ENCODE measurements around the gene COL28A1. TPM values are rescaled to one million over a fixed set of nuclear protein-coding genes. Genes with fewer than 3 reads are reported as not detected.

Gene COL28A1
- not detected for polyA plus RNA-seq (2013, experiment 1 of 2)
- 0.40 TPM for polyA plus RNA-seq (2013, experiment 2 of 2)

- 56 to 67% methylated on average over 1 of the region's 1 CpG for WGBS, 2 experiments (ENCODE audit: insufficient coverage in 2 of 2)
- Histone ChIP-seq H3K4me3 (ENCODE audit: extremely low read depth, insufficient read depth, low read length, poor library complexity, severe bottlenecking) (no peak within 1 kb of the TSS), H3K9me3 (ENCODE audit: control insufficient read depth, low read length) (no peaks in the 10 kb centered on the region), H3K36me3 (ENCODE audit: control insufficient read depth, insufficient read depth, low read length) (no peaks in the 10 kb centered on the region), H3K4me1 (ENCODE audit: control insufficient read depth, insufficient read depth, low read length, poor library complexity, severe bottlenecking) (no peaks in the 10 kb centered on the region), H3K27ac (ENCODE audit: low read depth, low read length, severe bottlenecking) (no peak within 1 kb of the TSS)
Observed at GRCh38 chr7:7535691-7536090, at the start of gene COL28A1. Gene COL28A1 (minus strand): TSS chr7:7535873. CDS start chr7:7532875, 2,998 bp downstream.

DNA sequence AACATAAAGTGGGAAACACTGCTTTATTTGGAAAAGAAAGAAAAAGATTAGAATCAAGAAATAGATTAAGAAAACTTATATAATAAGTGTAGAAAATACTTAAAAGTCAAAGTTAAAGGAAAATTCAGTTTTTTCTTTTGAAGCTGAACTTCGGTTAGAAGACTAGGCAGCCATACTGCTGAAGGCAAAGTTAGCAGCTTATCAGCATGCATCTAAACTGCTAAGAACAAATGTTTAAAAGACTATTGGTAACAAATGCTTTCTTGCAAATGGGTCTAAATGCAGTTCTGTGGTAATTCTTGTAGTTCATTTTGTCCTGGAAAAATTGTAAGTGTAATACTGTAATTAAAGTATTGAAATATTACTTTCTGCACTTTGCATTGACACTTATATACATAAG is 49.0 kb upstream of the COL28A1 start:
- H3K4me3 ChIP-seq (ENCODE audit: extremely low read depth, insufficient read depth, low read length, poor library complexity, severe bottlenecking) = no peak overlapping the region
- peaks cover 4% of the 10 kb centered on the region for H3K36me3 ChIP-seq (ENCODE audit: control insufficient read depth, insufficient read depth, low read length)
- no peak overlapping the region for H3K27ac ChIP-seq (ENCODE audit: low read depth, low read length, severe bottlenecking)
- 100% methylated on average over 1 of the region's 1 CpG; no CpG with 5 or more reads in 1 of the 2 experiments for WGBS, 2 experiments (ENCODE audit: insufficient coverage in 2 of 2)
- no peaks in the 10 kb centered on the region for H3K4me1 ChIP-seq (ENCODE audit: control insufficient read depth, insufficient read depth, low read length, poor library complexity, severe bottlenecking)
- no peaks in the 10 kb centered on the region for H3K9me3 ChIP-seq (ENCODE audit: control insufficient read depth, low read length)

GRCh38 chr7:7583731-7584130 is 48.1 kb upstream of the COL28A1 start:
- Histone ChIP-seq H3K4me1 (ENCODE audit: control insufficient read depth, insufficient read depth, low read length, poor library complexity, severe bottlenecking) (no peaks in the 10 kb centered on the region), H3K9me3 (ENCODE audit: control insufficient read depth, low read length) (no peaks in the 10 kb centered on the region), H3K36me3 (ENCODE audit: control insufficient read depth, insufficient read depth, low read length) (peaks cover 4% of the 10 kb centered on the region), H3K27ac (ENCODE audit: low read depth, low read length, severe bottlenecking) (no peak overlapping the region), H3K4me3 (ENCODE audit: extremely low read depth, insufficient read depth, low read length, poor library complexity, severe bottlenecking) (no peak overlapping the region)
- WGBS, 2 experiments (ENCODE audit: insufficient coverage in 2 of 2) = no CpG with 5 or more reads among the region's 2 CpGs

GRCh38 chr7:7582596-7582995 is 46.9 kb upstream of the COL28A1 start:
- no peaks in the 10 kb centered on the region for H3K4me1 ChIP-seq (ENCODE audit: control insufficient read depth, insufficient read depth, low read length, poor library complexity, severe bottlenecking)
- no peak overlapping the region for H3K27ac ChIP-seq (ENCODE audit: low read depth, low read length, severe bottlenecking)
- H3K4me3 ChIP-seq (ENCODE audit: extremely low read depth, insufficient read depth, low read length, poor library complexity, severe bottlenecking) = no peak overlapping the region
- WGBS, 2 experiments (ENCODE audit: insufficient coverage in 2 of 2) = 88 to 100% methylated on average over 1 of the region's 1 CpG
- H3K36me3 ChIP-seq (ENCODE audit: control insufficient read depth, insufficient read depth, low read length) = peaks cover 4% of the 10 kb centered on the region
- H3K9me3 ChIP-seq (ENCODE audit: control insufficient read depth, low read length) = no peaks in the 10 kb centered on the region

- no peaks in the 10 kb centered on the region for H3K4me1 ChIP-seq (ENCODE audit: control insufficient read depth, insufficient read depth, low read length, poor library complexity, severe bottlenecking)
- 12% methylated on average over 2 to 4 of the region's 10 CpGs for WGBS, 2 experiments (ENCODE audit: insufficient coverage in 2 of 2)
- H3K27ac ChIP-seq (ENCODE audit: low read depth, low read length, severe bottlenecking) = no peak overlapping the region
- peaks cover 4% of the 10 kb centered on the region for H3K36me3 ChIP-seq (ENCODE audit: control insufficient read depth, insufficient read depth, low read length)
- H3K9me3 ChIP-seq (ENCODE audit: control insufficient read depth, low read length) = no peaks in the 10 kb centered on the region
- no peak overlapping the region for H3K4me3 ChIP-seq (ENCODE audit: extremely low read depth, insufficient read depth, low read length, poor library complexity, severe bottlenecking)
Observed at GRCh38 chr7:7581531-7582179, 46.0 kb upstream of the COL28A1 start.

DNA sequence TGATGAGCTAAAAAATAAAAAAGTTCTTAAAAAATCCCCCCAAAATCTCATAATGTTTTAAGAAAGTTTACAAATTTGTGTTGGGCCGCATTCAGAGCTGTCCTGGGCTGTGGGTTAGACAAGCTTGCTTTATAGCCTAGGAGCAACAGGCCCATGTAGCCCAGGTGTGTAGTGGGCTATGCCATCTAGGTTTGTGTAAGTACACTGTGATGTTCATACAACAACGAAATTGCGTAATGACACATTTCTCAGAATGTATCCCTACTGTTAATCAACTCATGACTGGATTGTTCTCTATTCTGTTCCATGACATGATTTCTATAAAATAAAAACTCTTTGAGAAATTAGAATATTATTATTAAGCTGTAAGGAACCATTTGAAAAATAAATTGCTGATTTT is 44.0 kb upstream of the COL28A1 start:
- H3K9me3 ChIP-seq (ENCODE audit: control insufficient read depth, low read length) = no peaks in the 10 kb centered on the region
- no peak overlapping the region for H3K4me3 ChIP-seq (ENCODE audit: extremely low read depth, insufficient read depth, low read length, poor library complexity, severe bottlenecking)
- H3K36me3 ChIP-seq (ENCODE audit: control insufficient read depth, insufficient read depth, low read length) = peaks cover 8% of the 10 kb centered on the region
- H3K27ac ChIP-seq (ENCODE audit: low read depth, low read length, severe bottlenecking) = no peak overlapping the region
- no peaks in the 10 kb centered on the region for H3K4me1 ChIP-seq (ENCODE audit: control insufficient read depth, insufficient read depth, low read length, poor library complexity, severe bottlenecking)
- WGBS, 2 experiments (ENCODE audit: insufficient coverage in 2 of 2) = no CpG with 5 or more reads among the region's 3 CpGs

GRCh38 chr7:7577888-7578287 is 42.2 kb upstream of the COL28A1 start:
- Histone ChIP-seq H3K36me3 (ENCODE audit: control insufficient read depth, insufficient read depth, low read length) (peaks cover 15% of the 10 kb centered on the region), H3K4me3 (ENCODE audit: extremely low read depth, insufficient read depth, low read length, poor library complexity, severe bottlenecking) (no peak overlapping the region), H3K4me1 (ENCODE audit: control insufficient read depth, insufficient read depth, low read length, poor library complexity, severe bottlenecking) (no peaks in the 10 kb centered on the region), H3K27ac (ENCODE audit: low read depth, low read length, severe bottlenecking) (no peak overlapping the region), H3K9me3 (ENCODE audit: control insufficient read depth, low read length) (no peaks in the 10 kb centered on the region)
- 100% methylated on average over 1 of the region's 1 CpG for WGBS, 2 experiments (ENCODE audit: insufficient coverage in 2 of 2)

DNA sequence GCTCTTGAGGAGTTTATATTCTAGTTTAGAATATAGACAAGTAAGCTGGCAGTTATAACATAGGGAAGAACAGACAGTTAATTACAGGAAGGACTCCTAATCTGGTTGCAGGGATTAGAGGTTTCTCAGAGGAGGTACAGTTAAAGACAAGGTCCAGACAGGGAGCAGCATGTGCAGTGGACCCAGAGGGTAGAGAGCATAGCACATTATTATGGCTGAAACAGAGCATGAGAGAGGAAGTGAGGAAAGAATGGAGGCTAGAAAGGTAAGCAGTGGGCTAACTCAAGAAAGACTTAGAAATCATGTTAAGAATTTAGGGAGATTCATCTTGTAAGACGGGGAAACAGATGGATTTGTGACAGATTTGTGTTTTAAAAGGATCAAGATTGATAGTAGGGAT is 40.7 kb upstream of the COL28A1 start:
- Histone ChIP-seq H3K9me3 (ENCODE audit: control insufficient read depth, low read length) (no peaks in the 10 kb centered on the region), H3K36me3 (ENCODE audit: control insufficient read depth, insufficient read depth, low read length) (peaks cover 18% of the 10 kb centered on the region)
- WGBS, 2 experiments (ENCODE audit: insufficient coverage in 2 of 2) = 89 to 94% methylated on average over 1 of the region's 1 CpG

DNA sequence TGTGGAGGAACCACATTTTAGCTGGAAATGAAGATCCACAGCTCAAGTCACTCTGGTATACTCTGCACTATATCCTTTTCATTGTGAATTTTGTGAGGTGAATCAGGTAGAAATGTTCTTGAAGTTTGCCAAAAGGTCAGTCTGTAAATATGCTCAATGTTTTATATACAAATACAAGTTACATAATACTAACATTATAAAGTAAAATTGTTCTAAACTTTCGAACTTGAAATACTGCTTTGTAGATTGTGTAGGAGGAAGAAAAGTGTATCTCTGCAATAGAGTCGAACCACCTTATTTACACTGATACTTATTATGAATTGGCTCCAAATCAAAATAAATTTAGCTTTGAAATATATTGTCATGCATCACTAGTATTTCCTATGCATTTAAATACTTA is 38.0 kb upstream of the COL28A1 start:
- no CpG with 5 or more reads among the region's 2 CpGs for WGBS, 2 experiments (ENCODE audit: insufficient coverage in 2 of 2)
- H3K4me3 ChIP-seq (ENCODE audit: extremely low read depth, insufficient read depth, low read length, poor library complexity, severe bottlenecking) = no peak overlapping the region
- H3K27ac ChIP-seq (ENCODE audit: low read depth, low read length, severe bottlenecking) = no peak overlapping the region
- H3K36me3 ChIP-seq (ENCODE audit: control insufficient read depth, insufficient read depth, low read length) = peaks cover 33% of the 10 kb centered on the region
- H3K4me1 ChIP-seq (ENCODE audit: control insufficient read depth, insufficient read depth, low read length, poor library complexity, severe bottlenecking) = no peaks in the 10 kb centered on the region
- H3K9me3 ChIP-seq (ENCODE audit: control insufficient read depth, low read length) = peaks cover 3% of the 10 kb centered on the region

More for the DNA sequence above, 40.7 kb upstream of the COL28A1 start:
- Histone ChIP-seq H3K4me1 (ENCODE audit: control insufficient read depth, insufficient read depth, low read length, poor library complexity, severe bottlenecking) (no peaks in the 10 kb centered on the region), H3K4me3 (ENCODE audit: extremely low read depth, insufficient read depth, low read length, poor library complexity, severe bottlenecking) (no peak overlapping the region), H3K27ac (ENCODE audit: low read depth, low read length, severe bottlenecking) (no peak overlapping the region)

- peaks cover 3% of the 10 kb centered on the region for H3K9me3 ChIP-seq (ENCODE audit: control insufficient read depth, low read length)
- 97 to 100% methylated on average over 2 of the region's 3 CpGs for WGBS, 2 experiments (ENCODE audit: insufficient coverage in 2 of 2)
- no peak overlapping the region for H3K27ac ChIP-seq (ENCODE audit: low read depth, low read length, severe bottlenecking)
- no peak overlapping the region for H3K4me3 ChIP-seq (ENCODE audit: extremely low read depth, insufficient read depth, low read length, poor library complexity, severe bottlenecking)
- peaks cover 6% of the 10 kb centered on the region for H3K4me1 ChIP-seq (ENCODE audit: control insufficient read depth, insufficient read depth, low read length, poor library complexity, severe bottlenecking)
- H3K36me3 ChIP-seq (ENCODE audit: control insufficient read depth, insufficient read depth, low read length) = peaks cover 33% of the 10 kb centered on the region
Observed at GRCh38 chr7:7570584-7570983, 34.9 kb upstream of the COL28A1 start.

DNA sequence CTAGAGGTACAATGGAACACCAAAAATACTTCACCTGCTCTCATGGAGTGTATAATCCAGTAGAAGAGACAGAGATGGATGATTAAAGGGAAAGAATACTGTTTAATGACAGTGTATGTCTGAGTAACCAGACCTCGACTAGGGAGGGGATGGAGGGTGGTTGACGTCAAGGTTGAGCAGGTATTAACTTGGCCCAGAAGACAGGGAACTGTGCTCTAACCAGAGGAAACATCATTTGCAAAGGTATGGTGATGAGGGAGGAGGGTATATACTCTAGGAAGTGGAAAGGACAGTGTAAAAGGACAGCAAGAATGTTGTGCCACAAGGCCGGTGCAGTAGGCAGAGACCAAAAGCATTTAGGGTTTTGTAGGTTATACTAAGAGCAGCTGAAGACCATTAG is 33.9 kb upstream of the COL28A1 start:
- no peak overlapping the region for H3K4me3 ChIP-seq (ENCODE audit: extremely low read depth, insufficient read depth, low read length, poor library complexity, severe bottlenecking)
- 97 to 100% methylated on average over 3 of the region's 3 CpGs for WGBS, 2 experiments (ENCODE audit: insufficient coverage in 2 of 2)
- H3K36me3 ChIP-seq (ENCODE audit: control insufficient read depth, insufficient read depth, low read length) = peaks cover 30% of the 10 kb centered on the region
- no peak overlapping the region for H3K27ac ChIP-seq (ENCODE audit: low read depth, low read length, severe bottlenecking)
- H3K4me1 ChIP-seq (ENCODE audit: control insufficient read depth, insufficient read depth, low read length, poor library complexity, severe bottlenecking) = peaks cover 13% of the 10 kb centered on the region
- H3K9me3 ChIP-seq (ENCODE audit: control insufficient read depth, low read length) = peaks cover 3% of the 10 kb centered on the region

Data from mesodermal cell (in vitro differentiated cells).